NCI-H2171 (cell line): Measurements from ENCODE around the gene C16orf74.

Experiments
- DNase-seq: peaks from one replicate; lab custom pipeline; 2025; lab: John Stamatoyannopoulos, UW

C16orf74 gene

GRCh38 chr16:85750146-85750826, 610 bp downstream of the C16orf74 start:
- DNase-seq, result peak; percentile 77

GRCh38 chr16:85749771-85750145, 1.1 kb downstream of the C16orf74 start:
- no peak for DNase-seq

GRCh38 chr16:85746460-85747215, 4.3 kb downstream of the C16orf74 start:
- DNase-seq, result no peak

- no peak for DNase-seq
Measured at GRCh38 chr16:85738923-85739715, 11.8 kb downstream of the C16orf74 start.

GRCh38 chr16:85736921-85737320, 14.0 kb downstream of the C16orf74 start:
- no peak for DNase-seq

DNA sequence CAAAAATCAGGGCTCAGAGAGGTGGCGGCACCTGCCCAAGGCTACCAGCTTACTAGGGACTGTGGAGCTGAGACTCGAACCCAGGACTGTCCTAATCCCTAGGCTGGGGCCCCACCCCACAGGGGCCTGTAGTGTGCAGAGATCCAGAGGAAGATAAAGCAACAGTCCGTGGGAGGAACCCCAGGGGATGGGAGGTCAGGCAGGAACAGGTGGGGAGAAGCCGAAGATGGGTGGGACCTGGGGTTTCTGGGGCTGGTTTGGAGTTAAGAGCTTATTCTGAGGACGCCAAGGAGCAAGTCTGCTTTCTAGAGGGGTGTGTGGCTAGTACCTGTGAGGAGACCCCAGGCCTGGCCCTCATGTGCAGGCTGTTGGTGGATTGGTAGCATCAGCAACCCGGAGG, 14.9 kb downstream of the C16orf74 start:
- DNase-seq, result no peak

DNA sequence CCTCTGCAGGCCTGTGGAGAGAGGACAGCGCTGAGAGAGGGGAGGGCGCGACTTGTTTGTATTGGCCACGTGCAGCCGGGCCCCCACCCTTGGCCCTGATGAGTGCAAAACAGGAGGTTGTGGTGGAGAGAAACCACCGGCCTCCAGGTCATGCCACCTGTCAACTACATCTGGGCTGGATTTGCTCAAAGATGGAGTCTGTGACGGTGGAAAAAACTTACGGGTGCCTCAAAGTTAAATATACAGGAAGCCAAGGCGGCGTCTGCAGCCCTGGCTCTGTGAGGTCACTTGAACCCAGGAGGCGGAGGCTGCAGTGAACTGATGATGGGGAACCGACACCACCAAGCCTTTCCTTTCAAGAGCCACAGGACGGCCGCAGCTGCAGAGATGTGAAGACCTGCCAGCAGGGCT, 15.7 kb downstream of the C16orf74 start:
- DNase-seq, result no peak

GRCh38 chr16:85734311-85735017, 16.4 kb downstream of the C16orf74 start:
- DNase-seq, result no peak

DNA sequence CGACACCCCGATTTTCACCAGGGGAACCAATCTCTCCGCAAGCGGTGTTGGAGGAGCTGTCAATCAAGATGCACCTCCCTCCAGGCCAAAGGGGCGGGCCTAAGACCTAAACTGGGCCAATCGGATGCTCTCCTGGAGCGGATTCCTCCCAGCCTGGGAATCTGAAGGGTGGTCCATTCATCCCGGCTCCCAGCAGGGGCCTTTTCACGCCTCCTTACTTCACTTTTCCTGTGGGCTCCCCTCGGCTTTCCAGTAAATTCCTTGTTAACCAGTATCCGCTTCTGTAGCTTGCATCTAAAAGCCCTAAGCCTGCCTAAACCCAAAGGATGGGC, 17.1 kb downstream of the C16orf74 start:
- no peak for DNase-seq

DNA sequence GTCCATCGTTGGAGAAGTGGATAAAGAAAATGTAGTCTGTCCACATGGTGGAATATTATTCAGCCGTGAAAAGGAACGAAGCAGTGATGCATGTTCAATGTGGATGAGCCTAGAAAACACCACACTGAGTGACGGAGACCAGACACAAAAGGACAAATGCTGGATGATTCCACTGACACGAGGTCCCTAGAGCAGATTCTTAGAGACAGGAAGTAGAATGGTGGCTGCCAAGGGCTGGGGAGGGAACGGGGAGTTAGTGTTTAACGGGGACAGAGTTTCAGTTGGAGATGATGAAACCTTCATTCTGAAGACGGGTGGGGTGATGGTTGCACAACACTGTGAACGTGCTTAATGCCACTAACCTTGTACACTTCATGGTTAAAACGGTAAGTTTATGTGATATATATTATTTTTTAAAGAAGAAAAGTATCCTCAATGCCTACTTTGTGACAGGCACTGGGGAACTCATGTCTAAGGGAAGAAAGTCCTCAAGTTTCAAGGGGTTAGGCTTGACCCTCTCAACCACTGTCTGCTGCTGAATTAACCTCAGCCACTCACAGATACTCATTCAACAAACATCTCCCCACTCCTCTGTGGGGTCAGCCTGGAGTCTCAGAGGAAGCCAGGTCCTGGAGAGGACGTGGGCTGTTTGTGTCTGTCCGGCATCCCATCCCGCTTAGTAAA, 17.6 kb downstream of the C16orf74 start:
- DNase-seq, result no peak

DNA sequence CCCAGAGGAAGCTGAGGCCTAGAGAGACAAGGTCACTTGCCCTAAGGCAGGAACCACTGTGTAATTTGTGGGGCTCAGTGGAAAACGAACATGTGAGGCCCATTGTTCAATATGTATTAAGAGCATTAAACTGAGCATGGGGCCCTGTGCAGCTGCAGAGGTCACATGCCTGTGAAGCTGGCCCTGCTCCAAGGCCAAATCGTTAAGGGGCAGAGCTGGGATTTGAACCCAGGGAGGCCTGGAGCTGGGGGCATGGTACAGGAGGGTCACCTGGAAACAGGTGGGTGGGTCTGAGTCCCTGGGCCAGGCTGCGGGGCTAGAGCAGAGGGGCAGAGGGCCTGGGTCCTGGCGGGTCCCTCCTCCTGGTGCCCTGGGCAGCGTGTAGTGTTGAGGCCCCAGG, 19.7 kb downstream of the C16orf74 start:
- DNase-seq, result no peak

GRCh38 chr16:85730186-85730465, 20.8 kb downstream of the C16orf74 start:
- no peak for DNase-seq

- no peak for DNase-seq
Measured at GRCh38 chr16:85729452-85730185, 21.3 kb downstream of the C16orf74 start.

- no peak for DNase-seq
Measured at GRCh38 chr16:85728879-85729278, 22.0 kb downstream of the C16orf74 start.

- DNase-seq, result peak; percentile 83
Measured at GRCh38 chr16:85724936-85725335, 26.0 kb downstream of the C16orf74 start.

DNA sequence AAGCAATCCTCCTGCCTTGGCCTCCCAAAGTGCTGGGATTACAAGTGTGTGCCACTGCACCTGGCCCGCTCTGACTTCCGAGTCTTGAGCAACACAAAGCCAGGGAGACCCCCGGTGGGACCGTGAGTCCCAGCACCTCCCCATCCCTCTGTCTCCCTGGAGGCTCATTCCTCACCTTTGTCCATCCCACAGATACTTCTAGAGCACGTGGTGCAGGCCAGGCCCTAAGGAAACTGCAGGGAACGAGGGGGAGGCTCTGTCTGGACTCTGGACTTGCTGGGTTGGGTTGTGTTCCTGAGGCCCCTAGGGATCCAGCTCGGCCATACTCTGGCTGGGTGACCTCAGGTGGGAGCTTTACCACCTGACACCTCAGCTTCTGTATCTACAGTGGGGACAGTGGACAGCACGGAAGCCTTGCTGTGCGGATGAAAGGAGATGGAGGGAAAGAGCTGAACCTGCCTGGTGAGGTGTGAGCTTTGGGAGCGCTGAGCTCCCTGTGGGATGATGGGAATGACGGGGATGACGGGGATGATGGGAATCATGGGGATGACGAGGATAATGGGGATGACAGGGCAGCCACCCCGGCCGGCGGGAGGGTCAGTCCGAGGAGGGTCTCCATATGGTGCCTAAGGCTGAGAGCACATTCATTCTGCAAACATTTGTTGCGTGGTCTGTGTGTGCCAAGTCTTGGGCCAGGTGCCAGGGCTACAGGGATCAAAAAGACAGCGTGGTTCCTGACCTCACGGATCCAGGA, 26.6 kb downstream of the C16orf74 start:
- no peak for DNase-seq

DNA sequence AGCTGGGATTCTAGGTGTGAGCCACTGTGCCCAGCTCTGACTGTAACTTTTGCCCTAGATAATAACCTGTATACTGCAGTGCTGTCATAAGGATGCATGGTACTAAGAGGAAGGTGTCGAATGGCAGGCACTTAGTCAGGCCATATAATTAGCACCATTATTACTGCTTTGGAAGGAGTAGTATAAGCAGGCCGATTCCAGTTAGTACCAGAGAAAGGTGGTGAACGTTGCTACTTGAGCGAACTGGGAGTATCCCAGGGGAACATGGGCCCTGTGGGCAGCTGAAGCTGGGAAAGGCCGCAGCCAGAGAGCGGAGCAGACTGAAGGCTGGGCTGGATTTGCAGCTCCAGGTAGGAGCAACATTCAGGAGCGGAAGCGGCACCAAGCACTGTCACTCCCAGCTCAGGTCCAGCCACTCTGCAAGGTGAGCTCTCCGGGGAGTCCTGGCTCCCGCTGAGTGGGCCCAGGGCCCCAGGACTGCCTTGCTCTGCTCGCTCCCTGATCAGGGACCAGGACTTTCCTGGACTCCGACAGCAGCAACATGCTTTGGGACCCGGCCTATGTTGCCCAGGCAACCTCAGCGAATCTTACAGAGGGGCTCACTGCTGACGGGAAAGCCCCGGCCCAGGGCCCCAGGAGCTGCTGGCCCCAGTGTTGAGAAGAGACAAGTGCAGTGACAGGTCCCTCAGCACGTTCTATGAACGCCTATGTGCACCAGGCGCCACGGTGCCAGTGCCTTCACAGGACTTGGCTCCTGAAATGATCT, 28.6 kb downstream of the C16orf74 start:
- DNase-seq, result no peak

DNA sequence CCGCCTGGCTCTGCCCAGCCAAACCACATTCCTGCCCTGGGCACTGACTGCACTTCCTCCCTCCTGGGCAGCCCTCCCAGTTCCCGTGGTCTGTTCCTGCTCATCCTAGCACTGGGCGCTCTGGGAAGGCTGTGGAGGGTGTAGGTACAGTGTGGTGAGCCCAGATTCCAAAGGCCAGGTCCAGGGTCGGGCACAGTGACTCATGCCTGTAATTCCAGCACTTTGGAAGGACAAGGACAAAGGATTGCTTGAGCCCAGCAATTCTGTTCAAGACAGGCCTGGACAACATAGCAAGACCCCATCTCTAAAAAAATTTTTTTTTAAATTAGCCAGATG, 30.6 kb downstream of the C16orf74 start:
- no peak for DNase-seq

GRCh38 chr16:85719605-85720301, 31.1 kb downstream of the C16orf74 start:
- DNase-seq, result no peak
